Right lobe of liver (tissue), 4 donors: ENCODE results near the gene CLDN14.

Experiments
- CTCF ChIP-seq, 4 donors: fragments of 200-600 bp in 3 of 4; fragments of 450-650 bp in 1 of 4; IDR thresholded peaks; one replicate each; pipeline versions ENCODE4 v1.5.1 to v1.8.0; 2016 to 2022; ENCODE audit warnings: antibody characterized with exemption in 4 of 4, mild to moderate bottlenecking in 2 of 4
- POLR2A ChIP-seq: fragments of 450-650 bp; IDR thresholded peaks from one replicate; pipeline ENCODE4 v1.6.1; 2017; ENCODE audit warnings: antibody characterized with exemption, mild to moderate bottlenecking
- donor health status: DM: no; HTN: no; CAD: no.
- donor health status: DM: no; HTN: no; CAD: no.
- donor health status: DM: no; HTN: yes; CAD: no.

DNA sequence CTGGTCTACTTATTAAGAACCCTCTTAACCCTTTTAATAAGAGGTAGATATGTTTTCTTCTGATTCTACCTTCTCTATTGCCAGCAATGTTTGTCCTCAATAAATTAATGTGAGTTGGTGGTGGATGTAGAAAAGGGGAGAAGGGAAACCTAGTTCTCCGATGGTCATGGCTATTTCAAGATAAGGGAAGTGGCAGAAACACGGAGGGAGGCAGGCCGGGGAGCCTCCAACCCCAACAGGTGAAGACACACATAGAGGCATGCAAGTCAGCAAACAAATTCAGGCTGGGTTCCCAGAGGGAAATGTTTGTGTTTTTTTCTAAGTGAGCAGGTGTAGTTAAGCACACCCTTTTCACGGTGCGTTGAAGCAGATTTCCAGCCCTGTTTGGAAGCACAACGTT, 31.0 kb upstream of the CLDN14 start:
- TF ChIP-seq CTCF (IDR thresholded peaks at IDR 0.05): no peak
- no peak for TF ChIP-seq POLR2A
